Lower leg skin (tissue), 4 donors: ENCODE results near the gene PCGF3. TPM values are rescaled to one million over a fixed set of nuclear protein-coding genes. Genes with fewer than 3 reads are reported as not detected.
"Not testable (repeated sequence)": the region's sequence is repeated elsewhere in the genome, so short reads cannot be mapped to it uniquely, and the experiment has no call there.

Experiments used
- DNase-seq, 2 donors: peaks; one replicate each; pipeline ENCODE4 v3.0.0-alpha.2; 2019; ENCODE audit warnings: low spot score in 2 of 2
- H3K4me3 ChIP-seq: fragments of 200-600 bp; sonication (generic); 2 replicates; pipeline ENCODE4 v1.5.1; 2017; ENCODE audit warnings: mild to moderate bottlenecking, low read depth; ENCODE audit not compliant: poor library complexity, severe bottlenecking
- CTCF ChIP-seq, 3 donors: fragments of 450-650 bp; IDR thresholded peaks; one replicate each; pipeline ENCODE4 v1.5.1; 2016; ENCODE audit warnings: antibody characterized with exemption in 3 of 3, mild to moderate bottlenecking in 3 of 3, moderate library complexity in 2 of 3
- POLR2A ChIP-seq, 2 donors: fragments of 450-650 bp; IDR thresholded peaks; one replicate each; pipeline ENCODE4 v1.6.1; 2016 to 2017; ENCODE audit warnings: antibody characterized with exemption in 2 of 2, mild to moderate bottlenecking in 1 of 2, moderate library complexity in 1 of 2
- WGBS, 2 donors: methylation state at CpG; one replicate each; pipeline ENCODE4 v1.1.5; 2018; 5-methylcytosine and 5-hydroxymethylcytosine counted together
- intact Hi-C: fragments of 100-400 bp; cut with DNase I; formaldehyde crosslinking; loops from one replicate; pipeline ENCODE4 v1.15.0; 2023; ENCODE audit warnings: low total_unique reads
- total RNA-seq, 4 donors: library from RNA; depleted of rRNA; stranded (reverse); fragments of >200 nt; gene quantifications; one replicate each; pipeline ENCODE4 v1.1.0, GENCODE V29; 2016

The PCGF3 gene
- total RNA-seq, 4 donors from 2014 or later = 55.2 to 102 (median 72.3) TPM

GRCh38 chr4:687971-688853 is 17.4 kb upstream of the PCGF3 start:
- WGBS, 2 donors = 61 to 71% methylated on average over 22 to 23 of the region's 26 CpGs
- no peak for DNase-seq
- no peak for TF ChIP-seq POLR2A (IDR thresholded peaks at IDR 0.05)
- TF ChIP-seq CTCF (IDR thresholded peaks at IDR 0.05) = no peak
- H3K4me3 ChIP-seq = peak overlapping the region; percentile 13
- intact Hi-C loops = no loop called here

- 15 to 23% methylated on average over 21 to 29 of the region's 59 CpGs for WGBS, 2 donors
- no peak for DNase-seq
- intact Hi-C loops = no loop called here
- peak within 1 kb of the TSS; percentile 13 for H3K4me3 ChIP-seq
- no peak for TF ChIP-seq CTCF (IDR thresholded peaks at IDR 0.05)
- no peak for TF ChIP-seq POLR2A (IDR thresholded peaks at IDR 0.05)
These were observed 16.6 kb upstream of the PCGF3 start, which contains the start of gene SLC49A3 for GRCh38 chr4:688854-689681. Gene SLC49A3 (minus strand): TSS chr4:689151. CDS start chr4:689127, 24 bp downstream.

- H3K4me3 ChIP-seq = no peak overlapping the region
- DNase-seq = no peak
- intact Hi-C loops = no loop called here
- 77 to 85% methylated on average over 8 of the region's 8 CpGs for WGBS, 2 donors
- TF ChIP-seq CTCF (IDR thresholded peaks at IDR 0.05) = no peak
- no peak for TF ChIP-seq POLR2A (IDR thresholded peaks at IDR 0.05)
These were observed 15.9 kb upstream of the PCGF3 start for GRCh38 chr4:689723-690122.

- intact Hi-C loops = no loop called here
- no peak overlapping the region for H3K4me3 ChIP-seq
- TF ChIP-seq POLR2A (IDR thresholded peaks at IDR 0.05) = no peak
- no peak for DNase-seq
- WGBS, 2 donors = 78 to 82% methylated on average over 32 of the region's 32 CpGs
These were observed 12.7 kb upstream of the PCGF3 start for GRCh38 chr4:692771-693554.

- 84 to 87% methylated on average over 12 of the region's 12 CpGs for WGBS, 2 donors
- H3K4me3 ChIP-seq, DNase-seq, intact Hi-C loops: not testable (repeated sequence)
These were observed 11.2 kb upstream of the PCGF3 start for GRCh38 chr4:694341-694940.

- intact Hi-C loops = no loop called here
- TF ChIP-seq CTCF (IDR thresholded peaks at IDR 0.05) (no peak), POLR2A (IDR thresholded peaks at IDR 0.05) (no peak)
- no peak for DNase-seq
- no peak overlapping the region for H3K4me3 ChIP-seq
- WGBS, 2 donors = 79 to 81% methylated on average over 27 of the region's 27 CpGs
These were observed 5.6 kb upstream of the PCGF3 start for GRCh38 chr4:699816-700580.
